Dendritic cell treated with granulocyte-macrophage colony-stimulating factor and Interleukin-4, amounts not matched to agents 40 ng/mL and 50 ng/mL, for 4 days (primary cell): ENCODE data around the gene CHPF2.

Experiments
- H3K27ac Mint-ChIP-seq: one replicate; pipeline ENCODE4 v1.8.0; 2022; ENCODE audit warnings: mild to moderate bottlenecking, mixed read lengths
- H3K27me3 Mint-ChIP-seq: one replicate; pipeline ENCODE4 v1.8.0; 2022; ENCODE audit warnings: mild to moderate bottlenecking, mixed read lengths
- H3K36me3 Mint-ChIP-seq: one replicate; pipeline ENCODE4 v1.8.0; 2022; ENCODE audit warnings: low read depth, mixed read lengths
- H3K4me1 Mint-ChIP-seq: one replicate; pipeline ENCODE4 v1.8.0; 2022; ENCODE audit warnings: low read depth, mixed read lengths
- H3K4me3 Mint-ChIP-seq: one replicate; pipeline ENCODE4 v1.8.0; 2022; ENCODE audit warnings: mild to moderate bottlenecking, moderate library complexity, mixed read lengths
- H3K9me3 Mint-ChIP-seq: one replicate; pipeline ENCODE4 v1.8.0; 2022; ENCODE audit warnings: mixed read lengths
- intact Hi-C: fragments of 100-400 bp; cut with micrococcal nuclease; formaldehyde crosslinking; loops from one replicate; pipeline ENCODE4 v1.15.0; 2022

Gene CHPF2, protein sequence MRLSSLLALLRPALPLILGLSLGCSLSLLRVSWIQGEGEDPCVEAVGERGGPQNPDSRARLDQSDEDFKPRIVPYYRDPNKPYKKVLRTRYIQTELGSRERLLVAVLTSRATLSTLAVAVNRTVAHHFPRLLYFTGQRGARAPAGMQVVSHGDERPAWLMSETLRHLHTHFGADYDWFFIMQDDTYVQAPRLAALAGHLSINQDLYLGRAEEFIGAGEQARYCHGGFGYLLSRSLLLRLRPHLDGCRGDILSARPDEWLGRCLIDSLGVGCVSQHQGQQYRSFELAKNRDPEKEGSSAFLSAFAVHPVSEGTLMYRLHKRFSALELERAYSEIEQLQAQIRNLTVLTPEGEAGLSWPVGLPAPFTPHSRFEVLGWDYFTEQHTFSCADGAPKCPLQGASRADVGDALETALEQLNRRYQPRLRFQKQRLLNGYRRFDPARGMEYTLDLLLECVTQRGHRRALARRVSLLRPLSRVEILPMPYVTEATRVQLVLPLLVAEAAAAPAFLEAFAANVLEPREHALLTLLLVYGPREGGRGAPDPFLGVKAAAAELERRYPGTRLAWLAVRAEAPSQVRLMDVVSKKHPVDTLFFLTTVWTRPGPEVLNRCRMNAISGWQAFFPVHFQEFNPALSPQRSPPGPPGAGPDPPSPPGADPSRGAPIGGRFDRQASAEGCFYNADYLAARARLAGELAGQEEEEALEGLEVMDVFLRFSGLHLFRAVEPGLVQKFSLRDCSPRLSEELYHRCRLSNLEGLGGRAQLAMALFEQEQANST

GRCh38 chr7:151232091-151232916 lies at the start of gene CHPF2:
TSS of gene CHPF2 (plus strand) at chr7:151232483. CDS start at chr7:151234012, 1,529 bp downstream.
- Mint-ChIP-seq H3K4me1 (peaks cover 40% of the 10 kb centered on the region), H3K9me3 (no peaks in the 10 kb centered on the region), H3K36me3 (peaks cover 45% of the 10 kb centered on the region), H3K27ac (peak within 1 kb of the TSS; percentile 96), H3K27me3 (peaks cover 1% of the 10 kb centered on the region), H3K4me3 (peak within 1 kb of the TSS; percentile 98)
- intact Hi-C loops: no loop called here

GRCh38 chr7:151185762-151186639 lies 46.3 kb upstream of the CHPF2 start:
- no peaks in the 10 kb centered on the region for H3K36me3 Mint-ChIP-seq
- no peak overlapping the region for H3K27ac Mint-ChIP-seq
- no peak overlapping the region for H3K4me3 Mint-ChIP-seq
- peaks cover 14% of the 10 kb centered on the region for H3K27me3 Mint-ChIP-seq
- intact Hi-C loops: no loop called here
- no peaks in the 10 kb centered on the region for H3K9me3 Mint-ChIP-seq
- H3K4me1 Mint-ChIP-seq: no peaks in the 10 kb centered on the region

- Mint-ChIP-seq H3K36me3 (no peaks in the 10 kb centered on the region), H3K9me3 (no peaks in the 10 kb centered on the region), H3K4me3 (no peak within 1 kb of the TSS), H3K27me3 (peaks cover 15% of the 10 kb centered on the region), H3K4me1 (no peaks in the 10 kb centered on the region), H3K27ac (no peak within 1 kb of the TSS)
- intact Hi-C loops: no loop called here
Observed at GRCh38 chr7:151186640-151187408, 45.5 kb upstream of the CHPF2 start, which contains the start of gene ASB10. TSS of gene ASB10 (minus strand) at chr7:151187250. CDS start at chr7:151187130, 120 bp downstream.

DNA sequence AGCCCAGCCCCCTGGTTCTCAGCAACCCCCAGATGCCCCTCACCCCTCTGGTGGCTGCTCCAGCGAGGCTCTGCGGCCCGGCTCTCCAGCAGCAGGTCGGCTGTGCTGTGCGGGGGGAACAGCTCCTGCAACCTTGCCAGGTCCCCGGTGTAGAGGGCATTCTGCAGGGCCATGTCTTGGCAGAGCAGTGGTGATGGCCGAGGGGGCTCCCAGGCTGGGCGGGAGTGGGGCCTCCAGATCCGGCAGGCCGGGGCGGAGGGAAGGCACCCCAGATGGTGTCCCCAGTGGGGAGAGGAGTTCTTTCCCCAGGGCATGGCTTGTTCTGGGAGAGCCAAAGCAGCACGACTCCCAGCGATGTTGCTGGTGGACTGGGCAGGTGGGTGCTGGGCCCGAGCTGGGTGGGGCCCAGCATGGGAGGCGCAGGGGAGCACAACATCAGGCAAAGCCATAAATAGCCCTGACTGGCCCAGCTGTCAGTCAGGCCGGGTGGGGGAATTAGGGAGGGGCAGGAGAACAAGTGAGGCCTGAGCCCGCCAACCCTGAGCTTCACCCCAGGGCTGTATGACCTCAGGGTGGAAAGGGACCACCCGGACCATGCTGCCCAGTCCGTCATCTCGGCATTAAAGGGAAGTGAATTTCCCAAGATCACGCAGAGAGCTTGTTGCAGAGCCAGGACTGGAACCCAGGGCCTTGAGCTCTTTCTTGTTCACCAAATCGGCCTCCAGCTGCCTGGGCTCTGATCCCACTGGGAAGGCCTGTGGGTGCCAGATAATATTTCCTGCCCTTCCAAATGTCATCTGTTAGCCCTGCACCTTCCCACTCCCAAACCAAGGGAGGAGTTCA lies 44.7 kb upstream of the CHPF2 start:
- Mint-ChIP-seq H3K4me1 (no peaks in the 10 kb centered on the region), H3K9me3 (no peaks in the 10 kb centered on the region), H3K4me3 (no peak overlapping the region), H3K27me3 (peaks cover 13% of the 10 kb centered on the region), H3K27ac (no peak overlapping the region), H3K36me3 (no peaks in the 10 kb centered on the region)
- intact Hi-C loops: no loop called here

DNA sequence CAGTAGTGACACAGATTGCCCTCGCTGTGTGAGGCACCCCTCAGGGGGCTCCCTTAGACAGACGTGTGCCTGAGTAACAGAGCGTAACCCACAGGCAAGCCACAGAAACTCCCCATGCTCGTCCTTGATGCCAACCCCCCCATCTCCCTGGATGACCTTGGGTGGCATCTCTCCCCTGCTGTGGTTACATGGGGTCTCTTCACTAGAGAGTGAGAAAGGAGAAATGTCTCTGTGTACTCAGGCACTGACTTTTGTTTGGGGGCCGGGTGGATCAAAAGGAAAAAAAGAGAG lies 44.1 kb upstream of the CHPF2 start:
- Mint-ChIP-seq H3K27me3 (peaks cover 15% of the 10 kb centered on the region), H3K4me3 (no peak overlapping the region), H3K36me3 (no peaks in the 10 kb centered on the region), H3K27ac (no peak overlapping the region), H3K9me3 (no peaks in the 10 kb centered on the region), H3K4me1 (no peaks in the 10 kb centered on the region)
- intact Hi-C loops: no loop called here

DNA sequence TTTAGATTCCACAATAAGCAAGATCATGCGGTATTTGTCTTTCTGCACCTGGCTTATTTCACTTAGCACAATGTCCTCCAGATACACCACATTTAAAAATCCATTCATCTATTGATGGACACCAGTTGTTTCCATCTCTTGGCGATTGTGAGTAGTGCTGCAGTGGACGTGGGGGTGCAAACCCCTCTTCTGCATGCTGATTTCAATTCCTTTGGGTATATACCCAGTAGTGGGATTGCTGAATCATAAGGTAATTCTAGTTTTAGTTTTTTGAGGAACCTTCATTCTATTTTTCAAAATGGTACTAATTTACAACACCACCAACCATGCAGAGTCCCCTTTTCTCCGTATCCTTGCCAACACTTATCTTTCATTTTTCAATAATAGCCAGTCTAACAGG lies 43.2 kb upstream of the CHPF2 start:
- peaks cover 14% of the 10 kb centered on the region for H3K27me3 Mint-ChIP-seq
- no peaks in the 10 kb centered on the region for H3K4me1 Mint-ChIP-seq
- no peaks in the 10 kb centered on the region for H3K36me3 Mint-ChIP-seq
- H3K9me3 Mint-ChIP-seq: no peaks in the 10 kb centered on the region
- no peak overlapping the region for H3K4me3 Mint-ChIP-seq
- intact Hi-C loops: no loop called here
- no peak overlapping the region for H3K27ac Mint-ChIP-seq

- Mint-ChIP-seq H3K27me3 (peaks cover 18% of the 10 kb centered on the region), H3K27ac (no peak overlapping the region), H3K4me1 (no peaks in the 10 kb centered on the region), H3K9me3 (no peaks in the 10 kb centered on the region), H3K36me3 (no peaks in the 10 kb centered on the region), H3K4me3 (no peak overlapping the region)
- intact Hi-C loops: no loop called here
Observed at GRCh38 chr7:151191544-151191943, 40.7 kb upstream of the CHPF2 start.

GRCh38 chr7:151192002-151192539 lies 40.2 kb upstream of the CHPF2 start:
- Mint-ChIP-seq H3K4me3 (no peak overlapping the region), H3K4me1 (no peaks in the 10 kb centered on the region), H3K27me3 (peaks cover 18% of the 10 kb centered on the region), H3K27ac (no peak overlapping the region), H3K36me3 (no peaks in the 10 kb centered on the region), H3K9me3 (no peaks in the 10 kb centered on the region)
- intact Hi-C loops: no loop called here

DNA sequence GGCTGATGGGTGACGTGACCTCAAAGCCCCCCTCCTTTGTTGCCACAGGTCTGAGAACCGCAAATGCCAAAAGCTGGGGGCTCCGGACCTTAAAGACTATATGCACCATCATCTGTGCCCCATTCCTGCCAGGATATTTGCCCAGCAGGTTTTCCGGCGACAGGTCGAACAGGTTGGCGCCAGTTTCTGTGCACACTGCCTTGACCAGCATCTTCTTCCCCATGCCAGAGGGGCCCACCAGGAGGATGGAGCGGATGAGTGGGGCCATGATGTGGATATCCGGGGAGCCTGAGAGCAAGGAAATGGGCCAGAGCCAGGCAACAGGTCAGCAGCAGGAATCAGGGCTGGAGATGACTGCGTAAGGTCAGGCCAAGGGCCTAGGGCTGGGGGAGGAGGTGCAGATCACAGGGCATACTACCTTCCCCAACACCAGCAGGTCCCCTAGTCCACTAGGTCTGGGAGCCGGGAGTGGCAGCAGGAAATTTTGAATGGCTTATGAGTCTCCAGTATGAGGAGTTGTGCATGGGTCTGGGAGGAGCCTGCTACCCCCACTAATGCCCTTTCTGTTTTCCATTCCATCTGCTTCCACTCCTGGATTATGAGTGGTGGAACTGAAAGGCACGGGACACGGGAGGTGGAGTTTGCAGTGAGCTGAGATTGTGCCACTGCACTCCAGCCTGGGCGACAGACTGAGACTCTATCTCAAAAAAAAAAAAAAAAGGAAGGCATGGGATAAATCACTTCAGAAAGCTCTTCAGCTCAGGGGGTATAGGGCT lies 38.9 kb upstream of the CHPF2 start:
- H3K36me3 Mint-ChIP-seq: no peaks in the 10 kb centered on the region
- H3K4me3 Mint-ChIP-seq: no peak overlapping the region
- no peaks in the 10 kb centered on the region for H3K4me1 Mint-ChIP-seq
- H3K27ac Mint-ChIP-seq: no peak overlapping the region
- H3K9me3 Mint-ChIP-seq: no peaks in the 10 kb centered on the region
- intact Hi-C loops: no loop called here
- peaks cover 18% of the 10 kb centered on the region for H3K27me3 Mint-ChIP-seq

GRCh38 chr7:151194188-151194587 lies 38.1 kb upstream of the CHPF2 start:
- H3K27ac Mint-ChIP-seq: no peak overlapping the region
- no peaks in the 10 kb centered on the region for H3K4me1 Mint-ChIP-seq
- peaks cover 16% of the 10 kb centered on the region for H3K27me3 Mint-ChIP-seq
- no peak overlapping the region for H3K4me3 Mint-ChIP-seq
- intact Hi-C loops: no loop called here
- H3K9me3 Mint-ChIP-seq: no peaks in the 10 kb centered on the region
- H3K36me3 Mint-ChIP-seq: no peaks in the 10 kb centered on the region

DNA sequence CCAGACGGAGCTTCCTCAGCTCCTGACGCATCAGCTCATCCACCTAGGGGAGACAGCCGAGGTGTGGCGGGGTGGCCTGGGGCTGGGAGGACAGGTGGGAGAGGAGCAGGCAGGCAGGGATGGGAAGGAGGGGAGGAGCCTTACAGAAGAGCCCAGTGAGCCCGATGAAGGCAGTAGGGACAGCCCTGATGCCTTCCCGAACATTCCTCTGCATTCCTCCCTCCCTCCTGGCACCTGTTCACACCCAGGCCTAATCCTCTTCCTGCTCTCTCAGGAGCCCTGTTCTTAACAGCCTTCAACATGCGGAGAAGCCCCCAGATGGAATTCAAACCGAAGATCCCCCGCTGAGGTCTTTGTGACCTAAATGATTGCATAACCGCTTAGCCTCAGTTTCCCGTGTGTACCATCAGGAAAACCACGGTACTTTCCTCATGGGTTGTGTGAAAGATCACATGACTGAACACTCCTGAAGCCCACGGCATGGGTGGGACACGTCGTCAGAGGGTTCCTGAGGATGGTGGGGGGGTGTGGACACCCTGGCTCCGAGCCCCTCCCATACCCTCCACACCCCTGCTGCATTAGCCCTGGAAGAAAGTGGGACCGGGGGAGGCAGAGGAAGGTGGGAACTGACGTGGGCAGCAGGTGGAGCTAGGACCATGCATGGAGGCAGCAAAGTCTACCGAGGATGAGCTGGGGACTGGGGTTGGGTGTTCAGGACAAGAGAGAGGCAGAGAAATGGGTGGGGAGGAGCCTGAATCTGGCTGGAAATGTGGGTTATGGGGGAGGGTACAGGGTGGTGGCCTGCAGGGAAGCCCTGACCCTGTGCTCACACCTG lies 36.5 kb upstream of the CHPF2 start:
- Mint-ChIP-seq H3K27ac (no peak overlapping the region), H3K4me1 (no peaks in the 10 kb centered on the region), H3K27me3 (peaks cover 17% of the 10 kb centered on the region), H3K36me3 (no peaks in the 10 kb centered on the region), H3K9me3 (no peaks in the 10 kb centered on the region), H3K4me3 (no peak overlapping the region)
- intact Hi-C loops: no loop called here
